Stimulated activated CD8-positive, alpha-beta memory T cell treated with anti-CD3 and anti-CD28 coated beads, Interleukin-15, amount 100 ng/mL, for 1 hour (primary cell): ENCODE results near the gene KLHL6.
"Not testable (repeated sequence)": the region's sequence is repeated elsewhere in the genome, so short reads cannot be mapped to it uniquely, and the experiment has no call there.

Experiments
- DNase-seq: peaks from one replicate; pipeline ENCODE4 v3.0.0-alpha.2; 2020; ENCODE audit warnings: low read depth

Gene KLHL6

DNA sequence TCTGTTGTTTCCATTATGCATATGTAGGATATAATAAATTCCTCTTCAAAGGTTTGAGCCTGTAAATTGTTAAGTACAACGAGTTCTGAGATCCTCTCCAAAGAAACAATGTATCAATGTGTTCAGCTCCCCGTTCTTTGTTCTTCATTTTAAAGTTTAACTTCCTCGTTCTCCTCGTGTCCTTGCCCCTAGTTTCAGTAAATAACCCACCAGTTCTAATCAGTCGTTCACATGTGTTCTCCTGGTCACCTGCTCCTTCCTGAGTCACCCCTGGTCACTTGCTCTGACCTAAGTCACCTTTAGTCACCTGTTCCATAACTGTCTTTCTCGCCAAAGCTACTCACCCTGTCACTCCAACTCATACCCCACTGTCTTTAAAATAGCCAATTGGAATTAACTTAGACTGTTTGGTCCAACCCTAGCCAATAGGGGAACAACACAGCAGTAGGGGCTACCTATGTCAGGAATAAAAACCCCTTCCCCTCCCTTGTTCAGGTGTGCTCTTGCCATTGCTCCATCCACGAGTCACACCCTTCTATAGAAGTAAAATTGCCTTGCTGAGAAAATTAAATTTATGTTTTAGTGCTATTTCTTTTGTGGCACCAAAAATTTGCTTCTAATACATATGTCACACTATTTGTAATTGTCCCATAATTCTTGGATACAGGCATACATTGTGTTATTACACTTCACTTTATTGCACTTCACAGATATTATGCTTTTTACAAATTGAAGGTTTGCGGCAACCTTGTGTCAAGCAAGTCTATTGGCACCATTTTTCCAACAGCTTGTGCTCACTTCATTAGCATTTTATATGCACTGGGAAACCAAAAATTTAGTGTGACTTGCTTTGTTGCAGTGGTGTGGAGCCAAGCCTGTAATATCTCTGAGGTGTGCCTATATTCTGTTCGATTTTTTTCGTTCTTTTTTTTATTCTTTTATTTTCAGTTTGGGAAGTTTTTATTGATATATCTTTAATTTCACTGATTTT is 111.8 kb downstream of the KLHL6 start:
- DNase-seq, result no peak

DNA sequence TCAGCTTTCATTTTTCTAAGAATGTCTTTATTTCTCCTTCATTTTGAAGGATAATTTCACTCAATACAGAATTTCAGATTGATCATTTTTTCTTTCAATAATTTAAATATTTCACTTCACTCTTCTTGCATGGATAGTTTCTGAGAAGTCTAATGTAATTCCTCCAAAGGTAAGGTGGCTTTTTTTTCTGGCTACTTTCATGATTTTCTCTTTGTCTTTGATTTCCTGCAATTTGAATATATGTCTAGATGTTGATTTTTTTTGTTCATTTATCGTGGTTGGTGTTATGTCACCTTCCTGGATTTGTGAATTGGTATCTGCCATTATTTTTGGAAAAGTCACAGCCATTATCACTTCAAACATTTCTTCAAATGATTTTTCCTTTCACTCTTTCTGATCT is 112.5 kb downstream of the KLHL6 start:
- DNase-seq, result no peak

DNA sequence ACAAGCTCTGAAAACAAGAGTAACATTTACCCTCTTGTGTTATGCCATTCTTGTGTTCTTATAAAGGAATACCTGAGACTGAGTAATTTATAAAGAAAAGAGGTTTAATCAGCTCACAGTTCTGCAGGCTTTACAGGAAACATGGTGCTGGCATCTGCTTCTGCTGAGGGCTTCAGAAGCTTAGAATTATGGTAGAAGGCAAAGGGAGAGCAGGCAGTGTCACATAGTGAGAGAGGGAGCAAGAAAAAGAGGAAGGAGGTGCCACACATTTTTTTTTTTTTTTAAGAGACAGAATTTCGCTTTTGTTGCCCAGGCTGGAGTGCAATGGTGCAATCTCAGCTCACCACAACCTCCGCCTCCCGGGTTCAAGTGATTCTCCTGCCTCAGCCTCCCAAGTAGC is 115.0 kb downstream of the KLHL6 start:
- DNase-seq, result not testable (repeated sequence)

DNA sequence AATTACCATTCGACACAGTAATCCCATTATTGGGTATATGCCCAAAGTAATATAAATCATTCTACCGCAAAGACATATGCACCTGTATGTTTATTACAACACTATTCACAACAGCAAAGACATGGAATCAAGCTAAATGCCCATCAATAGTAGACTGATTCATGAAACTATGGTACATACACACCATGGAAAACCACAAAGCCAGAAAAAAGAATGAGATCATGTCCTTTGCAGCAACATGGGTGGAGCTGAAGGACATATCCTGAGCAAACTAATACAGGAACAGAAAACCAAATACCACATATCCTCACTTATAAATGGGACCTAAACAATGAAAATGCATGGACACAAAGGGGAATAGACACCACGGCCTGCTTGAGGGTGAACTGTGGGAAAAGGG is 116.0 kb downstream of the KLHL6 start:
- DNase-seq, result no peak

DNA sequence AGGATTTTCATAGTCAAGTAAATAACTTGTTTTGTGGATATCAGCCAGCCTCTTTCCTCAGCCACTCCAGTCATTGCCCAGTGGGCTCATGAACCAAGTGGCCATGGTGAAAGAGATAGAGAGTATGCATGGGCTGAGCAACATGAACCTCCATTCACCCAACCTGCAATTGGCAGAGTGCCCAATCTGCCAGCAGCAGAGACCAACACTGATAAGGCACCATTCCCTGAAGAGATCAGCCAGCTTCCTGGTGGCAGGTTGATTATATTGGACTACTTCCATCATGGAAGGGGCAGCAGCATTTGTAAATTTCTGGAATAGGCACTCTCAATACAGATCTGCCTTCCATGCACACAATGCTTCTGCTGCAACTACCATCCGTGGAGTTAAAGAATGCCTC is 116.8 kb downstream of the KLHL6 start:
- no peak for DNase-seq

DNA sequence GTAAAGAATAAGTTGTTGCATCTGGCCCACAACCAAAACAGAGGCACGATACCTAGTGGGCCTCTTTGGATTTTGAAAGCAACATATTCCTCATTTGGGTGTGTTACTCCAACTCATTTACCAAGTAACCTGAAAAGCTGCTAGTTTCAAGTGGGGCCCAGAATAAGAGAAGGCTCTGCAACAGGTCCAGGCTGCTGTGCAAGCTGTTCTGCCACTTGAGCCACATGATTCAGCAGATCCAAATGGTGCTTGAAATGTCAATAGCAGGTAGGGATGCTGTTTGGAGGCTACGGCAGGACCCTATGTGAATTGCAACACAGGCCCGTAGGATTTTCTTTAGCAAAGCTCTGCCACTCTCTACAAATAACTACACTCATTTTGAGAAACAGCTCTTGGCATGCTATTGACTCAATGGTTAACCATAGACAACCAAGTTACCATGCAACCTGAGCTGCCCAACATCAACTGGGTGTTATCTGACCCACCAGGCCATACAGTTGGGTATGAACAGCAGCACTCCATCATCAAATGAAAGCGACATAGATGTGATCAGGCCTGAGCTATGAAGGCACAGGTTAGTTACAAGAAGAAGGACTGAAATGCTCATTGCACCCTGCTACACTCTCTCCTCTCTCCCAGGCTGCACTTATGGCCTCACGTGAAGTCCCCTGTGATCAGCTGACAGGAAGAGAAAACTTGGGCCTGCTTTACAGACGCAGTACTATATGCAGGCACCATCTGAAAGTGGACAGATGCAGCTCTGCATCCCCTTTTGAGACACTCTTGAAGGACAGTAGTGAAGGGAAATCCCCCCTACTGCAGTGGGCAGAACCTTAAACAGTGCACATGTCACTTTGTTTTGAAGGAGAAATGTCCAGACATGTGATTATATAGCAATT is 117.6 kb downstream of the KLHL6 start:
- DNase-seq, result no peak
